Fibroblast of upper back skin (primary cell): ENCODE results near the gene TXNL4A.

ENCODE experiments used
- DNase-seq: peaks from one replicate; pipeline ENCODE4 v3.0.0-alpha.2; 2013

The TXNL4A gene

DNA sequence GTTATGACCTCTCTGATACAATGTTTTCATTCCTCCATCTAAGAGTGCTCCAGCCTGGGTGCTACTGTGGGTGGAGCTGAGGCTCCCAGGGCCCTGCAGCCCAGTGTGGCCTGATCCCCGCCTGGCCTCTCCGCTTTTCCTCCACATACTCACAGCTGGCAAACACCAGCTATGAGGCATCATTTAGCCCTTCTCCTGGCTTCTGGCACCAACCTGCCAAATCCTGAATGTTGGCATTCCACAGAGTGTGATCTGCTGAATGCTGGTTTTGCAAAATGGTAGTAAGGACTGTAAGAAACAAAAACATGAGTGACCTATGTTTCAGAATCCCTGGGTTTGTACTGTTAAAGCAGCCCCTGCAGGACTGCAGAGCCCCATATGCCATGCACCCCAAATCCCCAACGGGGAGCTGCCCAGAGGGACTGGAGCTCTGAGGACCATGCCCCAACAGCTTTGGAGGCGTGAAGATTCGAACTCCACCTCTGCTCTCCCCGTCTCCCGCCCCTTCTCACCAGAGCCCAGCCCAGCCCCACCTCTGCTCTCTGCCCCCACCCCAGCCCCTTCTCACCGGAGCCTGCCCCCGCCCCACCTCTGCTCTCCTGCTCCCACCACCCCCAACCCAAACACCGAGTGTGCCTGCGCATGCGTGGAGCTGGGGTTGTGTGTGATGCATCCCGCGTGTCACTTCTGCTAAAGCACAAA is 41.2 kb downstream of the TXNL4A start:
- no peak for DNase-seq

DNA sequence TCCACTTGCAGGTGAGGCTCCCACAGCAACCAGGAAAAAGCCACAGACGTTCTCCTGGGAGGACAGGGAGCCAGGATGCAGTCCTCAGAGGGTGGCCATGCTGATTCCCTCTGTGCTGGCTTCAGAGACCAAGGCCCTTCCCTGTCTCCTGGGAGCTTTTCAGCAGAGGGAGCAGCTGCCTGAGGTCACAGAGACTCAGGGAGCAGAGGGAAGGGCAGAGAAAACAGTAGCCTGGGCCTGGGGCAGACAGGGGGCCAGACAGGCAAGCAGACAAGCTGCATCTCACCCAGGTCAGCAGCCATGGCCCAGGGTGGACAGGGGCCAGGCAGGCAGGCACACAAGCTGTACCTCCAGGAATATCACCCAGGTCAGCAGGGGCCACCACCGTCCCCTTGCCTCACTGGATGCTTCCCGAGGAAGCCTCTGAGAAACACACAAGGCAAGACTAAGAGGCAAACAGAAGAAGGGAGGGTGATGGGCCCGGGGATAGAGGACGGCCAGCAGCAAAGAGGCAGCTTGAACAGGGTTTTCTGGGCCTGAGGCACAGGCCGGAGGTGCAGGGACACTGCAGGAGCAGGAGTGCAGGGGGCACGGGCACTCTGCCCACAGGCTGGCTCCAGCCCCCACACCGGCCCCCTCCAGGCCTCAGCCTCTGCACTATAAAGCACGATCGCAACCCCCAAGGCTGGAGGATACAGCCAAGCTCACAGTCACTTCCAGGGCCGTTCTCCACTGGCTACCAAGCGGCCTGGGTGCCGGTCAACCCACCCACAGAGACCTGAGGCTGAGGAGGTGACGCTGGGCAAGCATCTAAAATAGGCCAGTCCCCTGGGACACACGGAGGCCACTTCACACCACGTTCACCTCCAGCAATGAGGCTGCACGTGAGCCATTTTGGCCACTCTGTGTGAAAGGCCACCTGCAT is 43.0 kb downstream of the TXNL4A start:
- no peak for DNase-seq

GRCh38 chr18:79944746-79945117 is 43.6 kb downstream of the TXNL4A start:
- DNase-seq = no peak

DNA sequence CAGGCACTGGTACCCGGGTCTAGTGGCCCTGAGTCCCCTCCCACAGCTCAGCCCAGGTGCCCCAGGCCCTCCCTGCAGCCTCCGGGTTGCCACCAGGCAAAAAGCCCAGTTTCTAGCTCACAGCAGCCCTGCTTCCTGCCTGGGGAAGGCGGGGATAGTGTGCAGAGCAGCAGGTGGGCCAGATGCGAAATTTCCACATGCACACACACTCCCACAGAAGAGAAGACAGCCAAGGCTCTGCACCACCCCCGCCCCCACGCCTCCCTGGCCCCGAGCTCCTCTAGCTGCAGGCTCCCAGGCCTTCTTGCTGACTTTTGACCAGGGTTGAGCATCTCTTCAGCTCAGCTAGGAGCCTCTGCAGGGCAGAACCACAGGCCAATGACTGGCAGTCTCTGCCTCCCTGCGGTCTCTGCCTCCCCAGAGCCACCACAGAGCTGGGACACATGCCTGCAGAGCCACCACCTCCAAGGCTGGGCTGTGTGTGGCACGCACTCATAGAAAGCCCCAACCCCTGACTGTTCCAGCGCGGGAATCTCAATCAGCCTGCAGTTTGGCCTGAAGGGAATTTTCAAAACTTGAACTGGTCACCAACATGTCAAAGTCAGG is 44.1 kb downstream of the TXNL4A start:
- DNase-seq = no peak

GRCh38 chr18:79943608-79944125 is 44.7 kb downstream of the TXNL4A start:
- DNase-seq = no peak

- no peak for DNase-seq
Observed at GRCh38 chr18:79942786-79943607, 45.4 kb downstream of the TXNL4A start.

DNA sequence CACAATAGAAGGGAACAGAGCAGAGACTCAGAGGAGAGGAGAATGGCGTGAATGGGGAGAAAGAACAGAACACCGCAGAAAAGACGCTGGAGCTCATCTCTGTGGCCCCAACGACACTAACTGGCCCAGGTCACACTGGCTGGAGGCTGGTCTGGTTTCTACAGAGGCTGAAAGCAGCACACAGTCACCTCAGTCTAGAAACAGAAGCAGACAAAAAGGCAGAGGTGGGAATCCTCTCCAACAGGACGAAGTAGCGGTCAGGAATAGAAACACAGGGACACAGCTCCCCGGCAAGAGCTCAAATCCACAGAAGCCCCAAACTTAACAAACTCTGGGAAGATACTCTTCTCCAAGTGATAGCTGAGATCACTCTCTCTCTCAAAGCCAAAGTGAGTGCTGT is 46.2 kb downstream of the TXNL4A start:
- no peak for DNase-seq

DNA sequence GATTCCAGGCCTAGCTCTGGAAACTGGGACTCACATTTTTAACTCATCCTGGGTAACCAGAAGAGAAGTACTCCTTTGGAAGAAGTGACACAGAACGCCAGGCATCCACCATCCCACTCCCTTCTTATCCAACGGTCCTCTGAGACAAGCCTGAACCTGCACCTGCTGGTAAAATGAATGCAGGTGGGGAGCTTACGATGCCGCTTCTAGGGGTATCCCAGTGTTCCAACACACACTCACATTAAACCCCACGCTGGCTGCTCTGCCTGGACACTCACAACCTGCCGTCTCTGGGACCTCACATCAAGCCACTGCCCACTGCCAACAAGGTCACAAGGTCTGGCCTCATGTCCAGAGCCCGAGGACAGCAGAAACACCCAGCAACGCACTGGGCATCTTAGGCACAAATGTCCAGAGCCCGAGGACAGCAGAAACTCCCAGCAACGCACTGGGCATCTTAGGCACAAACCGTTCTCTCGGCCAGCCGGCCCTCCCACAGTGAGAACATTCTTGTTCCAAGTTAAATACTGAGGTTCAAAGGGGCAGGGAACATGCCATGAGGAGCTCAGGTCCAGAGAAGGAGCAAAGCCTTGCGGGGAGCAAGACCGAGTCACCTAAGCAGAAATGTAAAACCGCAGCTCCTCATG is 46.8 kb downstream of the TXNL4A start:
- no peak for DNase-seq

DNA sequence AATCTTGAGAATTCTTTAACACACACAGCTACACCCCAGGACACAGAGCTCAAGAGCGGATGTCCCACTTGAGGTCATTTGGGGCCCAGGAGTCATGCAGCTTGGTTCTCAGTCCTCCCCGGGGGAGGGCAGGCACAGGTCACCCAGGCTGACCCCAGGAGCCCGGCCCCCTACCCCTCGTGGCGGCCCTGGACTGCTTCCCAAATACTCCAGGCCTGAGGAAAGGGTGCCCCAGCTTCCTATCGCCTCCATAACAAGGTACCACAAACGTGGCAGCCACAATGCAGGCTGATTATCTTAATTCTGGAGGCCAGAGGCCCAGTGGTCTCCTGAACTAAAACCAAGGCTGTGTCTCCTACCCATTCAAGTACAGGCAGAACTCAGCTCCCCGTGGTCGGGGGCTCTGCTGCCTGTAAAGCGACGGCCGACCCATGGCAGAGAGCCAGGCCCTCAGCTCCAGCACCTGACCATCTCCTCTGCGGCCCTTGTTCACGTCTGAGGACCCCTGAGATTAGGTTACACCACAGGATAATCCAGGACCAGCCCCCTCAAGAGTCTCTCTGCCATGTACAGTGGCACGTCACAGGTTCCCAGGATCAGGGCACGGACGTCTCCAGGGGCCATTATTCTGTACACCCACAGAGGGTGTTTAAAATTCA is 47.4 kb downstream of the TXNL4A start:
- DNase-seq = no peak

GRCh38 chr18:79940126-79940813 is 48.1 kb downstream of the TXNL4A start:
- no peak for DNase-seq

DNA sequence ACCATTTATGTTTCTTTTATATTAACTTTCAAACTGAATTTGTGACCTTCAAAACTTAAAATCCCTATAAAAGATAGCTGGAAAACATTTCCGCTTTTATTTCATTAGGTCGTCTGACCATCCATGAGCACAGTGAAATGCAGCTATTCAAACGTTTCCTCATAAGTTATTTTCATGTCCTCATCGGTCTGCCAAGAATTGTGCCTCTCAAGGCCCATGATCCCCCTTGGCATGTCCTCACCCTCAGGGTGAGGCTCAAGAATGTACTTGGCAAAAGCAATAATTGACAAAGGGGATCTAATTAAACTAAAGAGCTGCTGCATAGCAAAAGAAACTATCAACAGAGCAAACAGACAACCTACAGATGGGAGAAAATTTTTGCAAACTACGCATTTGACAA is 49.3 kb downstream of the TXNL4A start:
- no peak for DNase-seq

DNA sequence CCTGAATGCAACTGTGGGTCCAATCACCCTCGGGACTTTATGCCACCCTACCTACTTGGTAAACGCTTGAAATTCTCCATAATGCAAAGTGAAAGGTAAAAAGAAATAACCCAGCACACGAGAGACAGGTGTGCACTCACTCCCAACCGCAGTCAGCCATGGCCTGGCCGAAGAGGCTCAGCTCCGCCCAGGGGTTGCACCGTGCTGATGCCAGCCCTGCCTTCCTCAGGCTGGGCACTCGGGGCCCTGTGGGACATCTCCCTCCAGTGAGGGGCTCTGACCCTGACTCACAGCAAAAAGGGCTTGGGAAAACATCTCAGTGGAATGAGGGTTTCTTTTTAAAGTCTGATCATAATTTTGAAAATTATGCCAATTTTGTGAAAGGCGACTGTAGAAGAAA is 50.2 kb downstream of the TXNL4A start:
- no peak for DNase-seq

GRCh38 chr18:79937103-79937860 is 51.1 kb downstream of the TXNL4A start:
- no peak for DNase-seq

- DNase-seq = no peak
Observed at GRCh38 chr18:79936641-79937040, 51.7 kb downstream of the TXNL4A start.

GRCh38 chr18:79935925-79936324 is 52.4 kb downstream of the TXNL4A start:
- no peak for DNase-seq

DNA sequence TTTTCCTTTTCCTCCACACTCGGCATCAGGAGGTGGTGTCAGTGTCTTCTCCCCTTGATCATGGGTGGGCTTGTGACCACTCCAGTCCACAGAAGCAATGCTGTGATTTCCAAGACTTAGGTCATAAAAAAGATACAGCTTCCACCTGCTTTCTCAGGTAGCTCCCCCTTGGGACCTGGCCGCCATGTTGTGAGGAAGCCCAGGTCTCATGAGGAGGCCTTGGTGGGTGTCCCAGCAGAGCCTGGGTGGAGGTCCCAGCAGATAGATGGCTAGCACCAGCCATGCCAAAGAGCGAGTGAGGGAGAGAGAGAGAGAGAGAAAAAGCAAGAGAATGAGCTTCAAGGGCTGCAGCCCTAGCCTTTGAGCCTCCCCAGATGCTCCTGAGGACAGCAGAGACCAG is 52.9 kb downstream of the TXNL4A start:
- DNase-seq = no peak

DNA sequence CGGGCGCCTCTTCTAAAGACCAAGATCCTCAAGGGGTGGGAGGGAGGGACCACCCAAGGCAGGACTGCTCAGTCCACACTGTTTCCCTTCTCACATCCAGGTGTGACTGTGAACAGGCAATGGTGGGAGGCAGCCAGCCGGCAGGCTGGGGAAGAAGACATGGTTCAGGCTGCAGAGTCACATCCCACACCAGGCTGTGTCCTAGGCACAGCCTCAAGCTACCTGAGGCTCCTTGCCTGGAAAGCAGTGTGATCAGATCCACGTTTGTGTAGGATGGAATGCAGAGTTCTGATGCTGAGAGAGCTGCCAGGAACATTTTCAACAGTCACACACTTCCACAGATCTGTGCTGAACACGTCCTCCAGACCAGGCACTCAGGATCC is 53.3 kb downstream of the TXNL4A start:
- no peak for DNase-seq

- DNase-seq = no peak
Observed at GRCh38 chr18:79934311-79935097, 53.9 kb downstream of the TXNL4A start.

DNA sequence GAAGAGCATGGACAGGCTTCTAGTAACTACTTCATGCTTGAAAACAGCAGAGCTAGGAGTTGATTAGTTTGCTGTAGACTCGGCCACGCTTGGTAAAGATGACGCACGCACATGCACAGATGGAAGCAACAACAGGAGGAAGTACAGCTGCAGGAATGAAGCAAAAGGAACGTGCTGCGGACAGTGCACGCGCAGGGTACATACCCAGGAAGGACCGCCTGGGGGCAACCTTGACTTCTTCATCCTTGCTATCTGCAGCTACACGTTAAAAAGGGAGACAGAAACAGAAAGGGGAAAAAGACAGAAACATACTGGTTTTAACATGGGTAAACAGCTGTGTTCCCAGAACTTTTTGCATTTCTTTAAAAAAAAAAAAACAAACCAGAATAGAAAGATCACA is 54.6 kb downstream of the TXNL4A start:
- peak; percentile 78 for DNase-seq
